ENCODE results near the gene CUBN.

- TF ChIP-seq REST (IDR thresholded peaks at IDR 0.05; ENCODE audit: low read depth, low read length) (no peak), EGR1 (IDR thresholded peaks at IDR 0.05; ENCODE audit: borderline replicate concordance in 1 of 2, low read depth in 2 of 2, low read length in 2 of 2) (no peak)
Observed at GRCh38 chr10:16966991-16967865, 162.4 kb downstream of the CUBN start.

Data from GM12878 (cell line).